CD8-positive, alpha-beta memory T cell (primary cell): Measurements from ENCODE around the gene NRF1. TPM values are rescaled to one million over a fixed set of nuclear protein-coding genes. Genes with fewer than 3 reads are reported as not detected.
A peak's percentile ranks its signal among the peaks of the same experiment; 100 is the strongest.

Source experiments
- CTCF ChIA-PET: fragments of 350-600 bp; sonication (Branson Sonifier 250); formaldehyde crosslinking; loops from one replicate; lab custom pipeline; 2021; ENCODE audit warnings: antibody characterized with exemption; lab: Charles Lee
- POLR2A ChIA-PET: fragments of 350-600 bp; sonication (Branson Sonifier 250); formaldehyde crosslinking; loops from one replicate; lab custom pipeline; 2021; ENCODE audit warnings: antibody characterized with exemption; lab: Charles Lee
- DNase-seq, 5 donors: peaks; one replicate each; pipeline versions ENCODE4 v3.0.0 to v3.0.0-alpha.2; 2020 to 2022; ENCODE audit warnings: mixed read lengths in 1 of 5
- H3K27ac ChIP-seq: one replicate; pipeline ENCODE4 v1.7.0; 2013; ENCODE audit warnings: low read depth, mild to moderate bottlenecking, low read length, moderate library complexity
- H3K27me3 ChIP-seq: 2 replicates; pipeline ENCODE4 v1.7.0; 2013; ENCODE audit warnings: low read length, mild to moderate bottlenecking; ENCODE audit not compliant: insufficient read depth, poor library complexity, severe bottlenecking
- H3K36me3 ChIP-seq: 2 replicates; pipeline ENCODE4 v1.7.0; 2013; ENCODE audit warnings: mild to moderate bottlenecking, low read length, moderate library complexity; ENCODE audit not compliant: insufficient read depth
- H3K4me1 ChIP-seq: 2 replicates; pipeline ENCODE4 v1.7.0; 2013; ENCODE audit warnings: mild to moderate bottlenecking, low read length, moderate library complexity; ENCODE audit not compliant: insufficient read depth
- H3K4me3 ChIP-seq: 2 replicates; pipeline ENCODE4 v1.7.0; 2013; ENCODE audit warnings: mild to moderate bottlenecking, low read length
- H3K9me3 ChIP-seq: 2 replicates; pipeline ENCODE4 v1.7.0; 2013; ENCODE audit warnings: mild to moderate bottlenecking, low read length
- H3K27ac Mint-ChIP-seq, 8 donors: one replicate each; pipeline ENCODE4 v1.8.0; 2020 to 2021; ENCODE audit warnings: mixed read lengths in 8 of 8, mild to moderate bottlenecking in 6 of 8, inconsistent platforms in 3 of 8, moderate library complexity in 3 of 8
- H3K27me3 Mint-ChIP-seq, 2 donors: one replicate each; pipeline ENCODE4 v1.8.0; 2020 to 2021; ENCODE audit warnings: mixed read lengths in 2 of 2, mild to moderate bottlenecking in 1 of 2, moderate library complexity in 1 of 2
- H3K36me3 Mint-ChIP-seq, 3 donors: one replicate each; pipeline ENCODE4 v1.8.0; 2020 to 2021; ENCODE audit warnings: mixed read lengths in 3 of 3, inconsistent platforms in 1 of 3, mild to moderate bottlenecking in 1 of 3
- H3K4me1 Mint-ChIP-seq, 3 donors: one replicate each; pipeline ENCODE4 v1.8.0; 2020 to 2021; ENCODE audit warnings: mixed read lengths in 3 of 3, inconsistent platforms in 1 of 3, mild to moderate bottlenecking in 1 of 3
- H3K4me3 Mint-ChIP-seq, 7 donors: one replicate each; pipeline ENCODE4 v1.8.0; 2020 to 2021; ENCODE audit warnings: mixed read lengths in 7 of 7, mild to moderate bottlenecking in 6 of 7, moderate library complexity in 4 of 7, inconsistent platforms in 2 of 7
- H3K9me3 Mint-ChIP-seq, 5 donors: one replicate each; pipeline ENCODE4 v1.8.0; 2020 to 2022; ENCODE audit warnings: mixed read lengths in 5 of 5, mild to moderate bottlenecking in 3 of 5, moderate library complexity in 2 of 5, inconsistent platforms in 1 of 5
- polyA plus RNA-seq: library from polyadenylated mRNA; unstranded; fragments of 300-500 nt; fragmentation: Illumina TruSeq; gene quantifications from one replicate; pipeline ENCODE4 v1.2.3, GENCODE V29; 2021
- total RNA-seq, 2 experiments: library from RNA; stranded (reverse); gene quantifications; one replicate each; pipeline ENCODE4 v1.2.3, GENCODE V29; 2021

The NRF1 gene
- total and polyA plus RNA-seq, 3 experiments from 2014 or later: 22.6 to 23.7 (median 23.3) TPM

DNA sequence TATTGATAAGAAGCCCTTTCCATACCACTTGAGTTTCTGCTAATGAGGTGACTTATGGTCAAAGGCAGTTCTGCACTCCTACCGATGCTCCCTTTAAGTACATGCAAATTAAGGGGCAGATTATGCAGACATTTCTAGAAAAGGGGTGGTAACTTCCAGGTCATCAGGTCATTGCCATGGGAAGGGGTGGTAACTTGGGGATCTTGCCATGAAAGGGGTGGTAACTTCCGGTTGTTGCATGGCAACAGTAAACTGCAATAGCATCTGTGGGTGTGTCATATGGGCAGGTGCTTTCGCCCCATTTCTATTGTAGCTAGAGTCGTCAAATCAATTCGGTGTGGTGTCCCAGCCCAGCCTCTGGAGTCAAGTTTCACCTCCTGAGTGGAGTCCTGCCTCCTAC is 190.4 kb downstream of the NRF1 start:
- no peak overlapping the region for H3K4me3 Mint-ChIP-seq
- H3K27ac Mint-ChIP-seq: no peak overlapping the region
- DNase-seq: peak in 1 of 5 donors; percentile 15
- Histone ChIP-seq H3K9me3 (no peaks in the 10 kb centered on the region), H3K36me3 (no peaks in the 10 kb centered on the region), H3K27ac (no peak overlapping the region), H3K4me1 (no peaks in the 10 kb centered on the region), H3K27me3 (no peaks in the 10 kb centered on the region), H3K4me3 (no peak overlapping the region)
- peaks cover 7 to 16% of the 10 kb centered on the region in 2 donors for H3K27me3 Mint-ChIP-seq
- POLR2A ChIA-PET: no interaction called here
- H3K36me3 Mint-ChIP-seq: no peaks in the 10 kb centered on the region
- H3K9me3 Mint-ChIP-seq: no peaks in the 10 kb centered on the region
- CTCF ChIA-PET: no interaction called here
- no peaks in the 10 kb centered on the region for H3K4me1 Mint-ChIP-seq

DNA sequence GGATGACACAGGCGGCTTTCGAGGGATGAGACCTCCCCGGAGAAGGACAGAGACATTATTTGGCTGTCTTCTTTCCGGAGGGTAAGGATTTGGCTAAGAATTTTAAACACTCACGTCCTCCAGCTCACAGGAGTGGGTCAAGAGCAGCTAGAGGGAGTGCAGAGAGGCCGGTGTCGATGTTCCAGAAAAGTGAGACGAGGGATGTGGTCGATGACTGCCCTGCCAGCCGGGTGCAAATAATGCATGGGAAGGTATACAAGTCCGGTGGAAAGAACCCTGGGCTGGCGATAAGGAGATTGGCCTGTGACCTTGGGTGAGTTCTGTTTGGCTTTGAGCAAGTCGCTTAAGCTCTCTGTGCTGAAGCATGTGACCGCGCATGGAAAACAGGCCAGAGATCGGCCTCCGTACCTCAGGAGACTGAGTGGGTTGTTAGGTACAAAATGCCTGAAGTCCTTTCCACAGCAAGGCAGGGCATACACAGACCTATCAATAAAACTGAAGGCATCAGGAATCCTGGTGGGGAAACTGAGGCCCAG is 192.1 kb downstream of the NRF1 start:
- no peaks in the 10 kb centered on the region for H3K36me3 Mint-ChIP-seq
- H3K4me3 Mint-ChIP-seq: no peak overlapping the region
- Histone ChIP-seq H3K27me3 (no peaks in the 10 kb centered on the region), H3K4me3 (no peak overlapping the region), H3K4me1 (no peaks in the 10 kb centered on the region), H3K27ac (no peak overlapping the region), H3K9me3 (no peaks in the 10 kb centered on the region), H3K36me3 (no peaks in the 10 kb centered on the region)
- H3K27ac Mint-ChIP-seq: no peak overlapping the region
- no peaks in the 10 kb centered on the region for H3K9me3 Mint-ChIP-seq
- peaks cover 7 to 19% of the 10 kb centered on the region in 2 donors for H3K27me3 Mint-ChIP-seq
- ChIA-PET POLR2A (no interaction called here), CTCF (interaction anchor here (1.2 kb wide), 1 partner anchor 21 kb away, joined by 3 read pairs; no protein-coding TSS in a partner anchor)
- no peaks in the 10 kb centered on the region for H3K4me1 Mint-ChIP-seq
- DNase-seq: no peak

DNA sequence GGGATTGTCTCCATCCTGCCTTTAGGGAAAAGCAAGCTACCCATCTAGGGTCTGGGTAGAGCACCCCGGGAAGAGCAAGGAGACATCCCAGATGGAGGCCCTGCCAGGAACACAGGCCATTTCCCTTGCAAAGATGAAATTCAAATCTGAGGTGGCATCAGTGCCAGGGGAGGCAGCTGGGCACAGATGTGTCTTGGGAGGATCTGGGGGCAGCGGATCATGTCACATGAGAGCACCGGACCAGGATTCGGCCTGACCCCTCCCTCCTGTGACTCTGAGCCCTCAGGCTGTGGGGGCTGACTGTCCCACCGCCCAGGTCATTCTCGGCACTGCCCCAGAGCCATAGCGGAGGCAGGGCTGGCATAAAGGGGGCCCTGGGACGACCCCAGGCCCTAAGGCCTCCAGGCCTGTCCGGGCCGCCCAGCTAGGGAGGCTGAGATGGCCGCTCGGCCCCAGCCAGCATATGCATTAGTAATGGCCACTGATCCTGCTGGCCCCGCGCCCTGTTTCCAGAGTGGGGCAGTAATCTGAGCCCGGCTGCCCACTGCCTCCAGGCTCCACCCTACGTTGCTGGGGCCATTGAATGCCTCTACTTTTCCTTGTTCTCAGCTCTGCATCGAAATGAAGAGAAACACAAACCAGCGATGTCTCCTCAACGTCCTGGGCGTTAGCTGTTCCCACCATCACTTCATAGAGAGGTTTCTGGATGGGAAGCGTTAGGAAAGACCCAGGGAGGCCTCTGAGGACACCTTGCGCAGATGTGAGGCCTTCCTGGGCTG is 192.8 kb downstream of the NRF1 start:
- DNase-seq: peak in 1 of 5 donors; percentile 27
- no peak overlapping the region for H3K4me3 ChIP-seq
- Mint-ChIP-seq H3K4me1 (no peaks in the 10 kb centered on the region), H3K36me3 (no peaks in the 10 kb centered on the region), H3K27me3 (peaks cover 7 to 19% of the 10 kb centered on the region in 2 donors), H3K27ac (no peak overlapping the region), H3K9me3 (no peaks in the 10 kb centered on the region), H3K4me3 (no peak overlapping the region)
- H3K27ac ChIP-seq: no peak overlapping the region
- no peaks in the 10 kb centered on the region for H3K27me3 ChIP-seq
- no peaks in the 10 kb centered on the region for H3K4me1 ChIP-seq
- no peaks in the 10 kb centered on the region for H3K36me3 ChIP-seq
- ChIA-PET CTCF (interaction anchor here (1.2 kb wide), 1 partner anchor 21 kb away, joined by 3 read pairs; no protein-coding TSS in a partner anchor), POLR2A (no interaction called here)
- H3K9me3 ChIP-seq: no peaks in the 10 kb centered on the region

GRCh38 chr7:129804890-129805719 is 193.6 kb downstream of the NRF1 start:
- ChIA-PET POLR2A (no interaction called here), CTCF (no interaction called here)
- no peaks in the 10 kb centered on the region for H3K9me3 ChIP-seq
- H3K27me3 ChIP-seq: no peaks in the 10 kb centered on the region
- DNase-seq: peak in 1 of 5 donors; percentile 33
- no peak overlapping the region for H3K27ac ChIP-seq
- H3K4me3 ChIP-seq: no peak overlapping the region
- no peaks in the 10 kb centered on the region for H3K36me3 Mint-ChIP-seq
- no peak overlapping the region for H3K27ac Mint-ChIP-seq
- no peaks in the 10 kb centered on the region for H3K4me1 Mint-ChIP-seq
- H3K4me1 ChIP-seq: no peaks in the 10 kb centered on the region
- H3K36me3 ChIP-seq: no peaks in the 10 kb centered on the region
- no peaks in the 10 kb centered on the region for H3K9me3 Mint-ChIP-seq
- peaks cover 7 to 19% of the 10 kb centered on the region in 2 donors for H3K27me3 Mint-ChIP-seq
- H3K4me3 Mint-ChIP-seq: no peak overlapping the region

Other genes with a start within 250 kb of the NRF1 start
- gene STRIP2, start 177.3 kb upstream of the NRF1 start, total RNA-seq: 10 to 100 TPM; 21.0 to 25.0 TPM
- gene STRIP2, start 177.3 kb upstream of the NRF1 start, polyA plus RNA-seq: not detected
- 10 to 100 TPM; 11.6 to 13.9 TPM for gene SMKR1, start 109.2 kb upstream of the NRF1 start, total RNA-seq
- 12.2 TPM for gene SMKR1, start 109.2 kb upstream of the NRF1 start, polyA plus RNA-seq